Measurements from ENCODE around the gene WNT9B.

The WNT9B gene

DNA sequence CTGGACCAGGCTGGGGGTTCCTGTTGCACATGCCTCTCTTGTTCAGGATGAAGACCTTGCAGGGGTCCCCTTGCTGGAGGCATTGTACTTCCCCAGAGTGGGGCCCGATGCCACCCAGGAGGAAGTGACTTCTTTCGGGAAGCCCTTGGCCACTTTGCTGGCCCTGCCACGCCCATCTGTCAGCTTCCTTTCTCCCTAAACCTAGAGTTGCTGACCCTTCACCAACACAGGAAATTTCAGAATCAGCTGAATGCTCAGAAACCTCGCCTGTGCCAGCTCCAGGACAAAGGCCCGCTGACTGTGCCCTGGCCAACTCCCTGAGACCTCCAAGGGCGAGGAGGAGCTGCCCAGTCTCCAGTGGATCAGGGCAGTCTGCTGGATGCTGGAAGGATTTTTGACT lies 26.7 kb downstream of the WNT9B start:
- in situ Hi-C loops (cut with HindIII; ENCODE audit: low sequenced_read_pairs): no loop called here

DNA sequence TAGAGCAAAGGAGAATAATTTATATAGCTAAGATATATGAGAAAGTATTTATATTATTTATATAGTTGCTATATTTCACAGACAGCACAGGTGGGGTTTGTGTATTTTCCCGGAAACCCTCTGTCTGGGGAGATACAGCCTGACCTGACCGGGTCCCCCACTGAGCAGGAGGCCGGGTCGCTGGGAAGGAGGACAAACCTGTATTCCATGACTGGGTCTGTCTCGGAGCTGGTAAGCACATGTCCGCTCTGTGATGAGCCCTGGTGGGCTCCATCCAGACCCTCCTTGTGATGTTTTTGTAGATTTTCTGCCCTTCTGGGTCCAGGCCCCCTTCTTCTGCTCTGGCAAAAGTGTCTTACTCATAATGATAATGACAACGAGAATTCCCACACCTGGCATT lies 27.7 kb downstream of the WNT9B start:
- in situ Hi-C loops (cut with HindIII; ENCODE audit: low sequenced_read_pairs): no loop called here

DNA sequence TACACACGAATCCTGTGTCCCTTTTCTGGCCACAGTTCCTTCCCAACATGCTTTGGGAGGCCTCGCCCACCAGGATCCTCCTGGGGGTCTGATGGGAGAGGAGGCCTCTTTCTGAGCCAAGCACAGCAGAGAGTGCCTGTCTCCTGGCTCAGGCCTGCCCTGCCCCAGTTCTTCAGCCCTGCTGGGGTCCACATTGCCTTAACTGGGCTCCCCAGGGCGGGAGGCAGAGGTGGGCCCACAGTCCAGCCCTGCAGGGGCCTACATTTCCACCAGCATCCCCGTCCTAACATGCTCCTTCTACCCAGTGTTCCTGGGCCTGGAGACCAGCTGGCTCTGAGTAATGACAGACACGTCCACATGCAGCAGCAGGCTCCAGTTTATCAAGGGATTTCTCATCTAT lies 29.6 kb downstream of the WNT9B start:
- in situ Hi-C loops (cut with HindIII; ENCODE audit: low sequenced_read_pairs): no loop called here

DNA sequence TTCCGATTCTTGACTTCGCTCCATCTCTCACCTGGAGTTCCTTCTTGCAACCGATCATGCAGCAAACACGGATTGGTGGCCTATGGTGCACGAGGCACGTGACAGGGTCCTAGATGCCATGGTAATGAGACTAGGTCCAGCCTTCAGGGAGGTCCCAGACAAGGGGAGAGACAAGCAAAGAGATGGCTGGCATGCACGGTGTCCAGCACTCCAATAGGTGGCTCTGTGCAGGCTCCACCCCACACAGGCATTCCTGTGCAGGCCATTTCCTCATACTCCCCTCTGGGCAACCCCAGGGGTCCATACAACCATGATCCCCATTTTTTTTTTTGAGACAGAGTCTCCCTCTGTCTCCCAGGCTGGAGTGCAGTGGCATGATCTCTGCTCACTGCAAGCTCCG lies 31.3 kb downstream of the WNT9B start:
- in situ Hi-C loops (cut with HindIII; ENCODE audit: low sequenced_read_pairs): no loop called here

DNA sequence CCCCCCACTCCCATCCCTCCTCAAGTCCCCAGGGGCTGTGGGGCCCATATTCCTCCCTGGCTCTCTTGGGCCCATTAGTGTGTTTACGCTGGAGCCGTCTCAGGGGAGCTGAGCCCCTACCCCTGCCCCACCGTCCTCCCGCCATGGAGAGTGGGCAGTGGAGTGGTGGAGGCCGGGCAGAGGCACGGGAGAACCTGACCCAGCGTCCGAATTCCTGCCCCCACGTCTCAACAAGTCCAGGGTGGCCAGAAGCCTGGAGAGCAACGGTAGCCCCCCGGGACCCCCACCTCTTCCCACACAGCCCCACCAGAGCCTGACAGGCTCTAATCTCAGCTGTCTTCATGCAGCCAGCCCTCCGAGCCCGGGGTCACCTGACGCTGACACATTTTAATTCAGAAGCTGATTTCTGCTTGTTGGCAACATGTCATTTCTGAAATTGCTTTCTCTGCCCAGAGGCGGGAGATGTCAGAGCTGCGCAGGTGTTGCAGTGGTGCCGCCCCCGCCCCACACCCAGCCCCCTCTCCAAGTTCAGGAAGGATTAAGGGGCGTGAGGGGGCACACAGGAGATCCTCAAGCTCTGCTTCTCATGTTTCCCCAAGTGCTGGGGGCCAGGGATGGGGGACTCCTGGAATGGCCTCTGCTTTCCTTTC lies 32.6 kb downstream of the WNT9B start:
- in situ Hi-C loops (cut with HindIII; ENCODE audit: low sequenced_read_pairs): no loop called here

DNA sequence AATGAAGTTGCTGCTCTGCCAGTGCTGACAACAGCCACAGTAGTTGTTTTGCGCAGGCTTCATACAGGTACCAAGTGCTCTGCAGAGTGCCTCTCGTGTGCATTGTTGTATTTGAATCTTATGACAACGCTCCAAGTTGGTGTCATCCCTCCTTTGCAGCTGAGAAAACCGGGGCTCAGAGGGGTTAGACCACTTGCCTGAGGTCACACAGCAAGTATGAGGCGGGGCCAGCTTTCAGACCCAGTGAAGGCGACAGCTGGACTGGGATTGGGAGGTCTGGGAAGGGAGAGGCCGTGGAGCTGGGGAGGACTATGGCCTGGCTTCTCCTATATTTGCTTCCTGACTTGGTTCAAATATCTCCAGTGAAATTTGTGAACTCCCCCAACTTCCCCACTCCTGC lies 33.2 kb downstream of the WNT9B start:
- in situ Hi-C loops (cut with HindIII; ENCODE audit: low sequenced_read_pairs): no loop called here

DNA sequence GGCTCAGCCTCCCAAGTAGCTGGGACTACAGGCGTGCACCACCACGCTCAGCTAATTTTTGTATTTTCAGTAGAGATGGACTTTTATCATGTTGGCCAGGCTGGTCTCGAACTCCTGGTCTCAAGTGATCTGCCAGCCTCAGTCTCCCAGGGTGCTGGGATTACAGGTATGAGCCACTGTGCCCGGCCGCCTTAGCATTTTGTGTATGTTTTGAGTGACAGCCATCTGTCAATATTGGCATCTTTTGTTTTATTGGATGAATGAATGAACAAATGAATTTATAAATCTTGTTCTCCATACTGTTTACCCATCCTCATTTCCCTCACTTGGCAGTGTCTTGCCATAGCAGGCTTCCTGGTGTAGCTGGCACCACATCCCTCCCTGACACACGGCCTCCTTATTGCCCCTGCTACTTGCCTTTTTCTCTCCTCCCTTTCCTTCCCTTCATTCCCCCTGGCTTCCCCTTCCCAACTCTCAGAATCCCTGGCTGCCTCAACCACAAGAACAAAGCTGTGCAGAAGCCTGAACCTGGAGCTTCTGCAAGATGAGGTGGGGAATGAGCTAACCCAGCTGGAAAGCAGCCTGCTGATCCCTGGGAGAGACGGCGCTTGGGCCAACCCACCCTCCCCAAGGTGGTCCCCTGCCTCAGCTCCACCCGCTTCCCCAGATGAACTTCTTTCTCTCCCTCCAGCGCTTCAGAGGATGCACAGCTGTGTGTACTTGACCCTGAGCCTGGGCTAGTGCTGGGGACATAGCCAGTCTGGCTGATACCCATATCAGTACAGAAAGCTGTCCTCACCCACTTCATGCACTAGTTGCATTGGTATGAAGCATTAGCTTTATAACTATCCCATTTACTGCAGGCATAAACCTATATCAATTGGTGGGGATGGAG lies 34.3 kb downstream of the WNT9B start:
- in situ Hi-C loops (cut with HindIII; ENCODE audit: low sequenced_read_pairs): loop anchor here (5.0 kb wide), 1 partner anchor 43 kb away; no protein-coding TSS in a partner anchor

DNA sequence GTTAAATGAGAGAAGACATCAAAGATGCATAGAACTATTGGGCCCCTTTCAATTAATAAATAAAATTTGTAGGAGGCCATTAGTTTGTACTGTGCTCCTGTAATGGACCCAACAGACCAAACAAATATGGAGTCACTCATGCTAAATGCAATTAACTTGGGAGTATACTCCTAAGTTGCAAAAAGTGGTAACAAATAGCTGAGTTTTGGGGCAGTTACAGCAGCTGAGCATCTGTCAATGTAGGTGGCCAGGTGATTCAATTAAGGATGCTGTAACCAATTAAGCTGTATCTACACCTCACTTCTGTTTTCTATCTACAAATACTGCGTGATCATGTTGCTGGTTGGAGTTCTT lies 34.9 kb downstream of the WNT9B start:
- in situ Hi-C loops (cut with HindIII; ENCODE audit: low sequenced_read_pairs): loop anchor here (5.0 kb wide), 1 partner anchor 44 kb away; no protein-coding TSS in a partner anchor

DNA sequence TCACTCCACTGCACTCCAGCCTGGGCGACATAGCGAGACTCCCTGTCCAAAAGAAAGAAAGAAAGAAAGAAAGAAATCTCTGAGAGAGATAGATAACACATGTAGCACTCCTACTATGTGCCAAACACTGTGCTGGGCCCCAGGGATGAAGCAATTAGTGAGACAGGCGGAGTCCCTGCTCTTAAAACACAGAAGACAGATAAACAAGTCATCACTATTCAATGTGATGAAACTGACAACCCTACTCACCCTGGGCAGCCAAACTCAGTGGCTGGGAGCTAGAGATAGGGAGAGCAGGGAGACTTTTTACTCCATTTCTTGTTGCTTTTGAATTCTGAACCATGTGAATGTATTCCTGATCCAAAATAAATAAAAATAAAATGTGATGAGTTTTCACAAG lies 36.3 kb downstream of the WNT9B start:
- in situ Hi-C loops (cut with HindIII; ENCODE audit: low sequenced_read_pairs): loop anchor here (5.0 kb wide), 1 partner anchor 45 kb away; no protein-coding TSS in a partner anchor

DNA sequence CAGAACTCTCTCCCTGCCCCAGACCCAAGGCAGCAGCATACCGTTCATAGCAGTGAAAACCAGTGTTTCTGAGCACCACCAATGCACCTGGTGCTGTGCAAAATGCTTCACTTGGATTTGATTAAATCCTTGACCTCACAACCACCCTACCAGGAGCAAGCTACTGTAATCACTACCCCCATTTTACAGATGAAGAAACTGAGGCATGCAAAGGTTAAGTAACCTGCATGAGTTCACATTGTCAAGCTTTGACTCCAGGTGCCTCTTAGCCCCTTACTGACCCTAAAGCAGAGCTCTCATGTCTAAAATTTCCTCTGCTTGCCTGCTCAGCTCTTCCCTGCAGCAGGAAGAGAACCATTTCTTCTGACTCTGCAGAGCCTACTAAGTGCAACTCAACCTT lies 37.3 kb downstream of the WNT9B start:
- in situ Hi-C loops (cut with HindIII; ENCODE audit: low sequenced_read_pairs): loop anchor here (5.0 kb wide), 1 partner anchor 46 kb away; no protein-coding TSS in a partner anchor

DNA sequence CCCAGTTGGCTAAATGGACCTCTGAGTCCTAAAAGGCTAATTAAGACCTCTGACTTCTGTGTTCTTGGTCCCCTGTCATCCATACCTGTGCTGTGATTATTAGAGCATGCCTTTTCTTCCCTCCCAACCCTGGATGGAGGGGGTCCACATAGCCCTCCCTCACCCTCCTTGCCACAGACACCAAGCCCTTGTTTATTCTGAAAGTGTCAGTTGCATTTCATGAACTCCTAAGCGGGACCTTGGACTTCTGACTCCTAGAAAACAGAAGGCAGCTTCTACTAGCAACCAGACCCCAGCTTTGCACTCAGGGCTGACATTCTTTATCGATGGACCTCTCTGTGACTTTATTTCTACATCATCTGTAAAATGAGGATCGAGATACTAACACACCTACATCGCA lies 38.1 kb downstream of the WNT9B start:
- in situ Hi-C loops (cut with HindIII; ENCODE audit: low sequenced_read_pairs): loop anchor here (5.0 kb wide), 1 partner anchor 47 kb away; no protein-coding TSS in a partner anchor

DNA sequence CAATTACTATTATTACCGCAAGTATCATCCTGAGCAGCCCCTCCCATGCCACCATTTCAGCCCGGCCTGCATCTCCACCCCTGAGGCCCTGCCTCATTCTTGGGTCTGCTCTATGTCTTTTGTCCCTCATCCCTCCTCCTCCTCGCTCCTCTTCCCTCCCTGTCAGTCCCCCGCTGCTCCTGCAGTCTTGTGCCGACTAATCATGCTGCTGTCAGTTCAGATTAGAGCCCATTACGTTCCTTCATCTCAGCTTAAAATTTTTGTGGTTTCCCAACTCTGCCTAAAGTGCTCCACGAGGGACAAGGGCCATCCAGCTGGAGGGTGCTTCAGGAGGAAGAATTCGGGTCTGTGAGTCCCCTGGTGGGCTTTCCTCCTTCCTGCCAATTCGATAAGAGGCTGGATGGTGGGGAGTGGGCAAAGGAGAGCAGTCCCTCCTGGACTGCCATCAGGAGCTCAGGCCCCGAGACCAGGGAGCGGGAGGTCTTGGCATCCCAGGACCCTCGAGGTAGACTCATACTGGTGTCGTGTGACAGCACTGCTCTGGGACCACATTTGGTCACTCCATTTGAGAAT lies 38.7 kb downstream of the WNT9B start:
- in situ Hi-C loops (cut with HindIII; ENCODE audit: low sequenced_read_pairs): loop anchor here (5.0 kb wide), 1 partner anchor 48 kb away; no protein-coding TSS in a partner anchor

DNA sequence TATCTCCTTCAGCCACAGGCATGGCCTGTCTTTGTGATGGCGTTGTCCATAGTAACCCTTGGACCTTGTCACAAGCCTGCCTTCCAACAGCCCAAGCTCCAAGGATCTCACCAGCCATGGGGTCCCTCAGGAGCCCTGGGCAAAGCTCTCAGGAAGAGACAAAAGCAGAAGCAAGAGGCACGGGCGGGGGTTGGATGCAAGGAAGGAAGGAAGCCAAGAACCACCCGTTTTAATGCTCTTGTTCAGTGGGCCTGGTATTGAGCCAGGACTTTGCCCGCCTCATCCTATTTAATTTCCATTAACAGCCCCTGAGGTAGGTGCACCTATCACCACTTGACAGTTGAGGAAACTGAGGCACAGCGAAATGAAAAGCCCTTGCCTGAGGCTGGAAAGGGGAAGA lies 39.3 kb downstream of the WNT9B start:
- in situ Hi-C loops (cut with HindIII; ENCODE audit: low sequenced_read_pairs): no loop called here

DNA sequence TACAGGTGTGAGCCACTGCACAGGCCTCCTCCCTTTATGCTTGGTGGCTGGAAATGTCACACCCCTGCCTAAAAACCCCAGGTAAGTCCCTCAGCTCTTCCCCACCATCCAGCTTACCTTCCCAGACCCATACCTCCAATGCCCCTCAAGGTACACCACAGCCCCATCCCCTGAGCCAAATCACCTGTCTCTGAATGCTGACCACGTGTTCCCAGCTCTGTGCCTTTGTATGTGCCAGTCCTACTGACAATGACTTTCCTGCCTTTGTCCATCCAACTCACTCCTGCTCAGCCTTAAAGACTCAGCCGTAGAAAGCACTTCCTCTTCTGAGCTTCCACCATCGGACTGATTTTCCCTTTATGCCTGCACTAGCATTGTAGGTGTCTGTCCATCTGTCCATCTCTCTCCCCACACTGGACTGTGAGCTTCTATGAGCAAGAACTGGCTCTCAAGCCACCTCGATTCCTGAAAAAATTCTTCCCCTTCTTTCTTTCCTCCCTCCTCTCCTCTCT lies 40.9 kb downstream of the WNT9B start:
- in situ Hi-C loops (cut with HindIII; ENCODE audit: low sequenced_read_pairs): no loop called here

DNA sequence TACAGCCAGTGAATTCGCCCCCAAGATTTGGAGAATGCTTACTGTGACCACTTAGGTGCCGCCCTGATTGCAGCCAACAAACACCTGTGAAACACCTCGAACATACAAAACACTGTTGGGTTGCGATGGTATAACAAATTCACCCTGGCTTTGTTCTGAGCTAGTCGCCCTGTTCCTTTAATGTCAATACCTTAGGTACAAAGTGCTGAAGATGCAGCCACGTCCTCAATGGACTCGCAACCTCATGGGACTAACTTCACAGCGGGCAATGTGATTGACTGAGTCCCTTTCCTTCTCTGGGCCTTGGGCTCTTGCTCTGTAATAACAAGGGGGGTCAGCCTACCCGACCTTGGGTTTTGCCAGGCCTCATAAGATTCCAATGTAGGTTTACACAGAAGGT lies 42.6 kb downstream of the WNT9B start:
- in situ Hi-C loops (cut with HindIII; ENCODE audit: low sequenced_read_pairs): no loop called here

DNA sequence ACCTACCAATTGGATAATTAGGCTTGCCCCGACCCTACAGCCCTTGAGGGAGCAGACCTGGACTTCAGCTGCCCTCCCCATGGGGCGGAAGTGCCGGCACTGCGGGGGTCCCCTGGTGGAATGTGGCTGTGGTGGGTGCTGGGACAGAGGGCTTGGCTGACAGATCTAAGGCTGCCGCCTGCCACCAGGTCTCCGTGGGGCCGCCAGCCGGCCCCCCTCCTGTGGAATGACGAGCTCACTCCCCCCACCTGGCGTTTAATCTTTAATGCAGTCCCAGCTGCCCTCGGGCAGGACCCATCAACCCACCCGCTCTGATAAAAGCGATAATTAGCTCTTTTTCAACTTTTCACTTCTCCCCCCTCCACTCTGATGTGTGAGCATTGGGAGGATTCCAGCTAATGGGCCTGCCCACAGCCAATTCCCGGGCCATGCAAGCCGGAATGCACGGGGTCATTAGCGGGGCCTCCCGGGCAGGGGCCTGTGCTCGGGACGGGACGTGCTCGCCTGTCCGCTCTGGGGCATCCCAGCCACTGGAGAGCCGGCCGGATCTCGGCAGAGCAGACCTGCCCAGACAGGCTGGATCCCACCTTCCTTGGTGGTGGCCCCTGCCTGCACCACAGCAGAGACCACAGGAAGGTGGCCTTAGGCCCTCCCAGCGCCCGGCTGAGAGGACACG lies 43.2 kb downstream of the WNT9B start:
- in situ Hi-C loops (cut with HindIII; ENCODE audit: low sequenced_read_pairs): no loop called here

DNA sequence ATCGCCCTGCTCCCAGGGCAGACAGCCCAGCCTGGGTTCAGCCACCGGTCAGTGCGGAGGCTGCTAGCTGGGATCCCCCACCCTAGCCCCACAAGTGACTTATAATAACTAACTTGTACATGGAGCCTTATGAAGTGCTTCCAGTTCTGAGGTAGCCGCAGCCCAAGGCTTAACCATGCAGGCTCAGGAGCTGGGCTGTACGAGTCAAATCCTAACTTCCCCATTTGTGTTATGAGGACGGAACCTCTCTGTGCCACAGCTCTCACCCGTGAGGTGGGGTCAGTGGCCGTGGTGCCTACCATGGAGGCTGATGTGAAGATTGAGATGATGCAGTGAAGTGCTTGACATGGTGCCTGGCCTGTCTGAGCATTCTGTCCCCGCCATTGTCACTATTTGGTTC lies 43.8 kb downstream of the WNT9B start:
- in situ Hi-C loops (cut with HindIII; ENCODE audit: low sequenced_read_pairs): no loop called here

DNA sequence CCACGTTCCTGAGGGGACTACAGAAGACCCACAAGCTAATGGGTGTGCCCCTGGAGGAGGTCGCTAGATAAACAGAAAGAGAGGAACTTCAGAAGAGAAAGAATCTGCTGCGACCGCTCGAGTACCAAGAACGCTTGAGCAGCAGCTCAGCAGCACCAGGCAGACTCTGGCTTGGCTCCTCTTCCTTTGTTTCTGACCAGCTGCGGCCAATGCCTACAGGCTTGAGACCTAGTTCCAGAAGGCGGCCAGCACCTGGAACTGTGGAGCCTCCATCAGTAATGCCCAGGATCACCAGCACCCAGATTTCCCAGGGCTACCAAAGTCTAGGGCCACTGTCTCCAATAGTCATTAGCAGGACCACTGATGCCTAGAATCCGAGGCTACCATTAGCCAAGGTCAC lies 45.6 kb downstream of the WNT9B start:
- in situ Hi-C loops (cut with HindIII; ENCODE audit: low sequenced_read_pairs): no loop called here

DNA sequence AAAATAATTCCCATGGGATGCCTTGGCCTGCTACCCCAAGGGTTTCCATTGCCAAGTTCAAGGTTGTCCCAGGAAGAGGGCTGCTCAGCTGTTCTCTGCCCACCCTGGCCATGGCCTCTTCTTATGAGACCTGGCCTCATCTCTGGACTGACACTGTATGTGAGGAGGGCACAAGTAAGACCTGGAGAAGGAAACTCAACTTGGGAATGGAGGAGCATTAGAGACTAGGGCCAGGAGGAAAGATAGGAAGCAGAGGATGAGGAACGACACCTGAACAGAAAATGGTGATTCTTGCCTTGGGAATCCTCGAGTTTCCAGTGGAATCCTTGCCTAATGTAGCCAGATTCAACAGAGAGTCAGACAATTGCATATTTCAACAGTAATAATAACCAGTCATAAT lies 47.0 kb downstream of the WNT9B start:
- in situ Hi-C loops (cut with HindIII; ENCODE audit: low sequenced_read_pairs): no loop called here

DNA sequence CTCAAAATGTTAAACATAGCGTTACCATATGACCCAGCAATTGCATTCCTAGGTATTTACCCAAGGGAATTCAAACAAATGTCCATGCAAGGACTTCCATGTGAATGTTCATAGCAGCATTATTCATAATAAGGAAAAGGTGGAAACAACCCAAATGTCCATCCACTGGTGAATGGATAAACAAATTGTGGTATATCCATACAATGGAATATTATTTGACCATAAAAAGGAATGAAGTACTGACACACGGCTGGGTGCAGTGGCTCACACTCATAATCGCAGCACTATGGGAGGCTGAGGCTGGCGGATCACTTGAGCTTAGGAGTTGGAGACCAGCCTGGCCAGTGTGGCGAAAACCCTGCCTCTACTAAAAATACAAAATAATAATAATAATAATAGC lies 47.5 kb downstream of the WNT9B start:
- in situ Hi-C loops (cut with HindIII; ENCODE audit: low sequenced_read_pairs): no loop called here

DNA sequence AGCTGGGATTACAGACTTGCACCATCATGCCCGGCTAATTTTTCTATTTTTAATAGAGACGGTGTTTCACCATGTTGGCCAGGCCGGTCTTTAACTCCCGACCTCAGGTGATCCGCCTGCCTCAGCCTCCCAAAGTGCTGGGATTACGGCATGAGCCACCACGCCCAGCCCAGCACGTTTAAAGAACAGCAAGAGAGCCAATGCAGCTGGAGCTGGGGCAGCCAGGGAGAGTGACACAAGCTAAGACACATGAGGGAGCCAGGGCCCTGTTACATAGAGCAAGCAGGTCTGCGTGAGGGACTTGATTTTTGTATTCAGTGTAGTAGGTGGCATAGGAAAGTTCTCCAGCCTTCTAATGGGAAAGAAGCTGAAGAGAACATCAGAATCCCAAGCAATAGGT lies 49.9 kb downstream of the WNT9B start:
- in situ Hi-C loops (cut with HindIII; ENCODE audit: low sequenced_read_pairs): no loop called here

All from endothelial cell of hepatic sinusoid (primary cell).